HG03097 (cell line): ENCODE measurements around the gene KDM3A.

Source experiments
- ATAC-seq: cut with Tn5 transposase; IDR thresholded peaks from one replicate; pipeline ENCODE4 v1.9.1; 2021; ENCODE audit not compliant: unreplicated experiment, low FRiP score

KDM3A gene

GRCh38 chr2:86440631-86441391 lies at the start of gene KDM3A:
Gene KDM3A, plus strand, starts transcription at chr2:86441371. Its CDS starts 677 bp downstream, at chr2:86442048.
- peak; percentile 82 for ATAC-seq

- ATAC-seq, result no peak
These were observed 48.2 kb upstream of the KDM3A start for GRCh38 chr2:86392873-86393518.

- ATAC-seq, result no peak
These were observed 47.4 kb upstream of the KDM3A start for GRCh38 chr2:86393521-86394491.

- ATAC-seq, result no peak
These were observed 44.8 kb upstream of the KDM3A start for GRCh38 chr2:86396291-86396785.

GRCh38 chr2:86397986-86398385 lies 43.2 kb upstream of the KDM3A start:
- ATAC-seq, result no peak

- ATAC-seq, result no peak
These were observed 42.4 kb upstream of the KDM3A start for GRCh38 chr2:86398500-86399474.

GRCh38 chr2:86400321-86400720 lies 40.9 kb upstream of the KDM3A start:
- no peak for ATAC-seq

GRCh38 chr2:86410581-86410980 lies 30.6 kb upstream of the KDM3A start:
- no peak for ATAC-seq

GRCh38 chr2:86411396-86411795 lies 29.8 kb upstream of the KDM3A start:
- ATAC-seq, result no peak

GRCh38 chr2:86412007-86412406 lies 29.2 kb upstream of the KDM3A start:
- ATAC-seq, result no peak

GRCh38 chr2:86413296-86414094 lies 27.7 kb upstream of the KDM3A start:
- ATAC-seq, result no peak

- ATAC-seq, result no peak
These were observed 26.2 kb upstream of the KDM3A start for GRCh38 chr2:86414996-86415395.

- ATAC-seq, result no peak
These were observed 25.0 kb upstream of the KDM3A start for GRCh38 chr2:86416146-86416545.

GRCh38 chr2:86417961-86418360 lies 23.2 kb upstream of the KDM3A start:
- no peak for ATAC-seq

- no peak for ATAC-seq
These were observed 20.3 kb upstream of the KDM3A start for GRCh38 chr2:86420913-86421312.

- ATAC-seq, result no peak
These were observed 14.9 kb upstream of the KDM3A start for GRCh38 chr2:86426271-86426670.

- no peak for ATAC-seq
These were observed 11.8 kb upstream of the KDM3A start for GRCh38 chr2:86429335-86429734.

GRCh38 chr2:86430368-86430767 lies 10.8 kb upstream of the KDM3A start:
- no peak for ATAC-seq

GRCh38 chr2:86433137-86433536 lies 8.0 kb upstream of the KDM3A start:
- ATAC-seq, result no peak
